HFF-Myc (cell line): ENCODE data around the gene COL1A2.

ENCODE experiments used
- DNase-seq: peaks from one replicate; pipeline ENCODE4 v3.0.0-alpha.2; 2011; ENCODE audit warnings: low read depth; ENCODE audit errors: extremely low read depth
- H3K4me3 ChIP-seq: replicated peaks from 2 replicates; pipeline ENCODE4 v1.5.1; 2011; ENCODE audit warnings: low read depth, mild to moderate bottlenecking, control low read depth, low read length
- TF ChIP-seq, protein P1 (sequence below): IDR thresholded peaks from 2 replicates; pipeline ENCODE4 v1.5.1; 2012; ENCODE audit warnings: mild to moderate bottlenecking, low read depth, low read length, control low read depth; ENCODE audit errors: missing control alignments

Gene COL1A2

DNA sequence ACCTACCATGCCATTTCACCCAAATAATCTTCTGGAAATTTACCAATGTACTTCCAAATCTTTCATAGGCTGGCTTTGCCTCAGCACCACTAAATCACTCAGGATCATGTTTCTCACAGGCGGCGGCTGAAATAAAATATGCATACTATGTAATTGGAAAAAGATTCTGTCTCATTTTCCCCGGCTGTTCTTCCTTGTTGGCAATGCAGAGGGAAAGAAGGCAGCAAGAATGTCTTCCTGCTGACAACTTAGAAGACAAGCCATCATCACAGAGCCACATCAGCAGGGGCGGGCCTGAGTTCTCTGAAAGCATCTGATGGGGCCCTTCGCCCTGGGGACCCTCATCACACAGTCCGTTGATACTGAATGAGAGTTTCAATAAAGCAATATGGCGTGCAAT, 39.2 kb upstream of the COL1A2 start:
- H3K4me3 ChIP-seq, result no peak overlapping the region
- no peak for DNase-seq
- TF ChIP-seq, protein P1, sequence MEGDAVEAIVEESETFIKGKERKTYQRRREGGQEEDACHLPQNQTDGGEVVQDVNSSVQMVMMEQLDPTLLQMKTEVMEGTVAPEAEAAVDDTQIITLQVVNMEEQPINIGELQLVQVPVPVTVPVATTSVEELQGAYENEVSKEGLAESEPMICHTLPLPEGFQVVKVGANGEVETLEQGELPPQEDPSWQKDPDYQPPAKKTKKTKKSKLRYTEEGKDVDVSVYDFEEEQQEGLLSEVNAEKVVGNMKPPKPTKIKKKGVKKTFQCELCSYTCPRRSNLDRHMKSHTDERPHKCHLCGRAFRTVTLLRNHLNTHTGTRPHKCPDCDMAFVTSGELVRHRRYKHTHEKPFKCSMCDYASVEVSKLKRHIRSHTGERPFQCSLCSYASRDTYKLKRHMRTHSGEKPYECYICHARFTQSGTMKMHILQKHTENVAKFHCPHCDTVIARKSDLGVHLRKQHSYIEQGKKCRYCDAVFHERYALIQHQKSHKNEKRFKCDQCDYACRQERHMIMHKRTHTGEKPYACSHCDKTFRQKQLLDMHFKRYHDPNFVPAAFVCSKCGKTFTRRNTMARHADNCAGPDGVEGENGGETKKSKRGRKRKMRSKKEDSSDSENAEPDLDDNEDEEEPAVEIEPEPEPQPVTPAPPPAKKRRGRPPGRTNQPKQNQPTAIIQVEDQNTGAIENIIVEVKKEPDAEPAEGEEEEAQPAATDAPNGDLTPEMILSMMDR, result no peak

DNA sequence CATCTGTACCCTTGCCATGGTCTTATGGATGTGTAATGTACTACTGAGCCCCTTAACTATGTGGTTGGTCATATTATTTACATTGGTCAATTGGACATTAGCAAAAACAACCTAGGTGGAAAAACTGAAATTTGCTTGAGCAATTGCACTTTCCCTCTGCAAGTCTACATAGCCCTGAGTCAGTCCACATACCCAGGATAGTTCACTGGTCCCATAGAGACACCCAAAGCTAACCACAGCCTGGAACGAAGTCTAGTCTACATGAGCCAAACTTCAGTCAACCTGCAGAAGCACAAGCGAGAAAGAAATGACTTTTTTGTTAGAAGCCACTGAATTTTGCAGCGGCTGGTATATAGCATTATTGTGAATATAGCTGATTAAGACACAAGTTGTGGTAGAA, 37.6 kb upstream of the COL1A2 start:
- H3K4me3 ChIP-seq, result no peak overlapping the region
- no peak for DNase-seq
- TF ChIP-seq, protein P1, result no peak

DNA sequence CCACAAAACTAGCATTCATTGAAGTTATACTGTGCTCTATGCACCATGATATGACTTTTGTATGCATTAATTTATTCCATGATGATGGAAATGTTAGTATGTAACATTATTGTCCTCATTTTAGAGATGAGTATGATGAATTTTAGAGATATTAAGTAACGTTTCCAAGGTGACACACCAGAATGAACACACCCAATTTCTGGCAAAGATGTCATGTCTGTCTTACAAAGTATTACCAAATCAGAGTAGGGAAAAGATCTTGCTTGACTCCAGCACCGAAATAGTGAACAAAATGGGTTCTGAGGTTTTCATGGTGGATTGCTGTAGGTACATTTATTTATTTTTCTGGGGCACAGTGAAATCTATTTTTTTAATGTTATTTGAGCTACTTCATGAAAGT, 33.8 kb upstream of the COL1A2 start:
- DNase-seq, result no peak
- H3K4me3 ChIP-seq, result no peak overlapping the region
- TF ChIP-seq, protein P1, result no peak

DNA sequence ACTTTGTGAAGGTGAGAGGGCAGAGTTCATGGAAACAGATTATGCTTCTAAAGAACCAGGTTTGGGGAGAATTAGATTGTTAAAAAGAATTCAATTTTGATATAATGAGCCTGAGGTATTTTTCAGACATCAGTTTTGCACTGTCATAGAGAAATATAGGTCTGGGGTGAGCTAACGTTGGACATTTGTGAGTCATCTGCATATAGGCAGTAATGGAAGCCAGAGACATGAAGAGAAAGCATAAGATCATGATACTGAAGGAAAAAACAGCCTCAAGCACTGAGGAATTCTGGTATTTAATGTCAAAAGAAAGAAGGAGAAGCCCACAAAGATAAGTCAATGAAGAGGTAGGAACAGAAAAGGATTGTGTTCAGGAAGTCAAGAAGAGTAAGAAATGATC, 32.4 kb upstream of the COL1A2 start:
- DNase-seq, result no peak
- TF ChIP-seq, protein P1, result no peak
- no peak overlapping the region for H3K4me3 ChIP-seq

DNA sequence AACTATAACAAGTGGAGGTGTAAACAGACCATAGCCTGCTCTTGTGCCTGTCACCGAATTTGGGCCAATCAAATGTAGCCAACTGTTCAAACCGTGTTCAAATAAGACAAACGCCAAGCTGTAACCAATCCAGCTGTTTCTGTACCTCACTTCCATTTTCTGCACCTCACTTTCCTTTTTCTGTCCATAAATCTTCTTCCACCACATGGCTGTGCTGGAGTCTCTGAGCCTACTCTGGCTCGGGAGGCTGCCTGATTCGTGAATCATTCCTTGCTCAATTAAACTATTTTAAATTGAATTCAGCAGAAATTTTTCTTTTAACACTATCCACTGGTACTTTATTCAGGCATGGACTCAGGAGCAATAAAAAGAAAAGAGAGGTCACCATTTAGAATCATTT, 29.9 kb upstream of the COL1A2 start:
- H3K4me3 ChIP-seq, result no peak overlapping the region
- TF ChIP-seq, protein P1, result no peak
- DNase-seq, result no peak

DNA sequence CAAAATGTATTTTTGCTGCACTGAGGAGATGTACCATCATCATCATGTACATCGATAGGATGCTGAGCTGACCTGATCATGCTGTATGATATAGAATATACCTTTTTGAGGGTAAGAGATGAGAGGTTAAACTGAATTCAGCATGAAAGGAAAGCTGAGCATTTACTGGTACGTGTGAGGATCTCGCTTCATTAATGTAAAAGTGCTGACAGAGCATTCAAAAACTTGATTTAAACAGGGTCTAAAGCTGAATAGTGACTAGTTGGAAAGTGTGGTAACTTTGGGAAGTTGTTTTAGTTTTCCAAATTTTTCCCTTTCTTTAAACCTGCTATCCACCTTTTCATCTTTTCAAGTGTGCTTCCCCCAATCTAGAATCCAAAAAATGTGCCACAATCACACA, 28.5 kb upstream of the COL1A2 start:
- no peak overlapping the region for H3K4me3 ChIP-seq
- DNase-seq, result no peak
- TF ChIP-seq, protein P1, result no peak

DNA sequence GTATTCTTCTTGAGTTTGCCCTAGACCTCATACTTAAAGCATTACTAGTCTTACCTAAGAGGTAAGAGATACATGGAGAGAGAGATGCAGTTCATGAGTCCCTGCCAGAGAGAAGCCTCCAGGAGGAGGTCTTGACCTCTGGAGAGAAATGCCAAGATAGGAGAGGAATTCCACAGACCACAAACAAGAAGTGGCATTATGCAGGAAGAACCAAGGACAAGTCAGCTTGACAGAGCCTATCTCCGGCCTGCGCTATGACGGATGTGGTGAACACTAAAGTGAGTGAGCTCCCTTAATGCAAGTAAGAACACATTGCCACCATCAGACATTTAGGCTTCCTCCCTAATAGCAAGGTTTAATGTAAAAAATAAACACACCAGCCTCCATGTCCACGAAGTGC, 27.9 kb upstream of the COL1A2 start:
- H3K4me3 ChIP-seq, result no peak overlapping the region
- TF ChIP-seq, protein P1, result no peak
- DNase-seq, result no peak
